Mesendoderm (in vitro differentiated cells): ENCODE data around the gene KIDINS220.

Experiments used
- DNase-seq: peaks from one replicate; pipeline ENCODE4 v3.0.0; 2013
- H2AK5ac ChIP-seq: 2 replicates; pipeline ENCODE4 v1.6.1; 2013; ENCODE audit warnings: low read length, inconsistent platforms
- H2BK120ac ChIP-seq: 2 replicates; pipeline ENCODE4 v1.6.1; 2013; ENCODE audit warnings: low read depth, mild to moderate bottlenecking, low read length, moderate library complexity, mixed read lengths
- H2BK15ac ChIP-seq: replicated peaks from 2 replicates; pipeline ENCODE4 v1.6.1; 2013; ENCODE audit warnings: low read depth, mild to moderate bottlenecking, moderate library complexity
- H2BK5ac ChIP-seq: 2 replicates; pipeline ENCODE4 v1.6.1; 2013; ENCODE audit warnings: low read length, inconsistent platforms
- H3K18ac ChIP-seq: 2 replicates; pipeline ENCODE4 v1.6.1; 2013; ENCODE audit warnings: mild to moderate bottlenecking, low read length, mixed read lengths
- H3K23ac ChIP-seq: one replicate; pipeline ENCODE4 v1.6.1; 2013; ENCODE audit warnings: low read length
- H3K27ac ChIP-seq: 2 replicates; pipeline ENCODE4 v1.5.1; 2013; ENCODE audit warnings: low read depth, mild to moderate bottlenecking, inconsistent platforms, low read length, moderate library complexity
- H3K27me3 ChIP-seq: 2 replicates; pipeline ENCODE4 v1.6.1; 2013; ENCODE audit warnings: low read length, control low read depth, mild to moderate bottlenecking, inconsistent platforms; ENCODE audit not compliant: insufficient read depth, poor library complexity
- H3K36me3 ChIP-seq: 2 replicates; pipeline ENCODE4 v1.6.1; 2013; ENCODE audit warnings: low read length, inconsistent platforms; ENCODE audit not compliant: control insufficient read depth, insufficient read depth
- H3K4ac ChIP-seq: one replicate; pipeline ENCODE4 v1.6.1; 2013; ENCODE audit warnings: low read depth, mild to moderate bottlenecking, low read length, moderate library complexity
- H3K4me1 ChIP-seq: 2 replicates; pipeline ENCODE4 v1.6.1; 2013; ENCODE audit warnings: low read depth, low read length, inconsistent platforms; ENCODE audit not compliant: control insufficient read depth
- H3K4me2 ChIP-seq: 2 replicates; pipeline ENCODE4 v1.6.1; 2013; ENCODE audit warnings: low read length
- H3K4me3 ChIP-seq: 2 replicates; pipeline ENCODE4 v1.5.1; 2013; ENCODE audit warnings: mild to moderate bottlenecking, low read length
- H3K56ac ChIP-seq: one replicate; pipeline ENCODE4 v1.6.1; 2013; ENCODE audit warnings: low read length
- H3K79me1 ChIP-seq: 2 replicates; pipeline ENCODE4 v1.6.1; 2013; ENCODE audit warnings: low read length, inconsistent platforms
- H3K79me2 ChIP-seq: 2 replicates; pipeline ENCODE4 v1.6.1; 2013; ENCODE audit warnings: mild to moderate bottlenecking, low read length; ENCODE audit not compliant: control insufficient read depth, insufficient read depth
- H3K9ac ChIP-seq: 2 replicates; pipeline ENCODE4 v1.6.1; 2013; ENCODE audit warnings: low read length, inconsistent platforms
- H4K5ac ChIP-seq: one replicate; pipeline ENCODE4 v1.6.1; 2013; ENCODE audit warnings: low read length
- H4K8ac ChIP-seq: one replicate; pipeline ENCODE4 v1.6.1; 2013; ENCODE audit warnings: low read depth, mild to moderate bottlenecking, control low read depth, low read length, moderate library complexity
- WGBS: extraction: QIAGEN DNeasy Blood & Tissue Kit; methylation state at CpG from one replicate; pipeline ENCODE4 v1.1.7; 2013; ENCODE audit warnings: low lambda C conversion rate, missing lambda C conversion rate; ENCODE audit not compliant: insufficient coverage; ENCODE audit errors: extremely low coverage; 5-methylcytosine and 5-hydroxymethylcytosine counted together

KIDINS220 gene

DNA sequence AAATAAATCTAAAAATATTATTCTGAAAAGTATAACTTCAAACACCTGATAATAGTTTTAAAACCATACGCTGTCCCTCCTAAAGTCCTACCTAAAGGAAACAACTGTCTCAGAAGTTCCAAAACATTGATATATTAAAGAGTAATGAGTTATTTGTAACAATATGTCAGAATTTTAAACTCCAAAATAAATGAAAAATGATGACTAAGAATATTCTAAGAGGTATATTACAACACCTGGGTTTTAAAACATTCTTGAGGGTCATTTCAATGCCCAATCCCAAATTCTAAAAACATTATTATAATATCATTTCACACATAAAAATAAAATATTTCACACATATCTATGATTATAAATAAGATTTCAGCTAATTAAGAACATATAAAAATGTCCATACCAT is 20.2 kb downstream of the KIDINS220 start:
- H3K23ac ChIP-seq = no peak overlapping the region
- H4K8ac ChIP-seq = no peak overlapping the region

DNA sequence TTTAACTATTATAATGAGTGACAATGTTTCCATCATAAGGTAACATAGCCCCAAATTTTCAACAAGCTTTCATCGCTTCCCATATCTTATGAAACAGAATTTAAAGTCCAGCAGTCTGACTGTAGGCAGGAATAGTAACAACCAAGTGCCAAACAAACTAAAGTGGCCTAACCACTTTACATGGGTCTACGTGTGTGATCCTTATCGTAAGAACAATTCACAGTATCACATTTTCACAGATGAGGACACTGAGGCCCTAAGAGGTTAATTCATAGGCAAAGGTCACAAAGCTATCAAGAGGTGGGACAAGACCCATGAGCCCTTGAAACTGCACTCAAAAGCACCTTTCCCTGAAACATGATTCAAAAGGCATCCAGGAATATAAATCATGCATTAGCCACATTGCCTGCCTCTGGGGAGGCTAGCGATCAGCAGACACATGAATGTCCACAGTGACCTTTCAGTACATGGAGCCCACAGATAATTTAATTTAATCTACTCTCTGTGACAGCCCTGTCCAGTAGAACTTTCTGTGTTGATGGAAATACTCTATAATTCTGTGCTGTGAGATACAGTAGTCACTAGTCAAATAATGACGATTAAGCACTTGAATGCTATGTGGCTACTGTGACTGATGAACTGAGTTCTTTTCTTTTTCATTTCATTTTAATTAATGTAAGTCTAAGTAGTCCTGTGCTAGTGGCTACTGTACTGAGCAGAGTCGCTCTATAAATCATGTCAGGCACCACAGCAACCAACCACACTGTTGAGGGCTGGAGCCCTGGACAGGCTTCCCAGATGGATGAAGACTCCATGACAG is 30.3 kb downstream of the KIDINS220 start:
- no peak overlapping the region for H3K4me3 ChIP-seq
- no peak overlapping the region for H2BK5ac ChIP-seq
- WGBS = no CpG with 5 or more reads among the region's 6 CpGs
- no peak overlapping the region for H2BK120ac ChIP-seq
- no peak overlapping the region for H2BK15ac ChIP-seq
- H3K79me2 ChIP-seq = no peaks in the 10 kb centered on the region
- no peak overlapping the region for H3K9ac ChIP-seq
- DNase-seq = no peak
- H4K8ac ChIP-seq = no peak overlapping the region
- no peaks in the 10 kb centered on the region for H3K4me1 ChIP-seq
- H3K79me1 ChIP-seq = no peaks in the 10 kb centered on the region
- H3K27ac ChIP-seq = no peak overlapping the region
- H3K23ac ChIP-seq = no peak overlapping the region
- H3K56ac ChIP-seq = no peak overlapping the region
- no peak overlapping the region for H2AK5ac ChIP-seq
- H4K5ac ChIP-seq = no peak overlapping the region
- H3K27me3 ChIP-seq = no peaks in the 10 kb centered on the region
- H3K4me2 ChIP-seq = no peak overlapping the region
- H3K4ac ChIP-seq = no peak overlapping the region
- H3K18ac ChIP-seq = no peak overlapping the region
- H3K36me3 ChIP-seq = peaks cover 1% of the 10 kb centered on the region

More for the DNA sequence above, 20.2 kb downstream of the KIDINS220 start:
- H3K27ac ChIP-seq = no peak overlapping the region
- no peak for DNase-seq
- no peak overlapping the region for H2BK120ac ChIP-seq
- H3K36me3 ChIP-seq = no peaks in the 10 kb centered on the region
- H3K4me1 ChIP-seq = no peaks in the 10 kb centered on the region
- no peak overlapping the region for H3K9ac ChIP-seq
- H3K56ac ChIP-seq = no peak overlapping the region
- no peaks in the 10 kb centered on the region for H3K27me3 ChIP-seq
- H3K4me3 ChIP-seq = no peak overlapping the region
- H3K4me2 ChIP-seq = no peak overlapping the region
- 100% methylated on average over 1 of the region's 1 CpG for WGBS
- no peak overlapping the region for H2AK5ac ChIP-seq
- no peak overlapping the region for H4K5ac ChIP-seq
- H2BK15ac ChIP-seq = no peak overlapping the region
- no peaks in the 10 kb centered on the region for H3K79me1 ChIP-seq
- no peak overlapping the region for H3K4ac ChIP-seq
- no peak overlapping the region for H3K18ac ChIP-seq
- no peak overlapping the region for H2BK5ac ChIP-seq
- H3K79me2 ChIP-seq = no peaks in the 10 kb centered on the region

DNA sequence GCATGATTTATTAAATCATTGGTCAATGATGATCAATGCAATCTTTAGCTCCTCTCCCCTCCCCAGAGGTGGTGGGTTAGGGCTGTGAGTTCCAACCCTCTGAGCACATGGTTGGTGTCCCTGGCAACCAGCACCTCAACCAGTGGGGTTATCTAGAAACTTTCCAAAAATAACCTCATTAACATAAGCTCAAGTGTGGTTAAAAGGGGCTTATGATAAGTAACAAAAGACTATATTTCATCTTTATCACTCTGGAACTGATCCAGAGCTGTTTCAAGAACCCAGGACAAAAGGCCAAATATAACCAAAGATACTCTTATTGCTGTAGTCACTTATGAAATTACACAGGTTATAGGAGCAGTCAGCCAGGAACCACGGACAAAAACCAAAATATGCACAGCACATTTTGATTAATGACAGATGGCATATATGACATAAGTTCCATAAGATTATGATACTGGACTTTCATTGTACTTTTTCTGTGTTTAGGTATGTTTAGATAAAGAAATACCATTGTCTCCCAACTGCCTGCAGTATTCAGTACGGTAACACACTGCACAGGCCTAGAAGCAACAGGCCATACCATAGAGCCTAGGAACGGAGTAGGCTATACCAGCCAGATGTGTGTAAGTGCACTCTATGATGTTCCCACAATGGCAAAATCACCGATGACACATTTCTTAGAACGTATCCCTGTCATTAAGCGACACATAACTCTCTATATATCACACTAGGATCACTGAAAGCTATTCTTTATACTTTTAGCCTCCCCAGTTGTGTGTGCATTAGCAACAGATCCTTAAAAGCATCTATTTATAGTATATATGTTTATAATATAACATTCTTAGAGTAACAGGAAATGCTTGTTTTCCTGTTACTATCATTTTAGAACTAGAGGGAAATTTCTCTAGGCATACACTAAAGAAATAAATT is 31.9 kb downstream of the KIDINS220 start:
- peak; percentile 16 for DNase-seq
- Histone ChIP-seq H3K4me3 (no peak overlapping the region), H3K18ac (no peak overlapping the region)

DNA sequence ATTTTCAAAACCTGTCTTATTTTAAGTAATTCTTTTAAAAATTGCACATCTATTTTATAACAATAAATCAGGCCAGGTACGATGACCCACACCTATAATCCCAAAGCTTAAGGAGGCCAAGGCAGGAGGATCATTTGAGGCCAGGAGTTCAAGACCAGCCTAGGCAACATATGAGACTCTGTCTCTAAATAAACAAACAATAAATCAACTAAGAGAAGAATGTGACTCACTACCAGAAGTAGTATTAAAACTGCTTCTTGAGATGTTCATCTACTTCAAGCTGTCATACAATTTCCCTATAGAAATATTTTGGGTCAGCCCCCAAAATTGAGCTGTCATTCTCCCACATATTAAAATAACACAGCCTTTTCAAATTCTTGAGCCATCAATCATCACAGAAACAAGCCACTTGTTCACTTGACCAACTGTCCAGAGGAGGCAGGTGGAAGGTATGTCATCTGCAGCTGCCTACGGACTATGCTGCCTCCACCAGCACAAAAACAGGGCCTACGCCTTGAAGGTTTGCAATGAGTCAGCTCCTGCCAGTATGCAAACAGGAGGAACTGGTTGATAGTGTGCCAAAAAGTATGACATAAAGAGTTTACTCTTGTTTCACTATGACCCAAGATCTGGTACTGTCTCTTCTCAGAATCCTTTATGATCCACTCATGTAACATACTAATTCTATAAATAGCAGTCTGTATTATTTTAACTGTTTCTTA is 33.6 kb downstream of the KIDINS220 start:
- H4K8ac ChIP-seq = no peak overlapping the region
- H3K4me3 ChIP-seq = no peak overlapping the region
- no peaks in the 10 kb centered on the region for H3K79me1 ChIP-seq
- no peak overlapping the region for H3K18ac ChIP-seq
- no peak overlapping the region for H2BK120ac ChIP-seq
- H3K56ac ChIP-seq = no peak overlapping the region
- H3K27ac ChIP-seq = no peak overlapping the region
- no peaks in the 10 kb centered on the region for H3K27me3 ChIP-seq
- H3K4me1 ChIP-seq = no peaks in the 10 kb centered on the region
- no peaks in the 10 kb centered on the region for H3K79me2 ChIP-seq
- no peak overlapping the region for H3K4me2 ChIP-seq
- no peak overlapping the region for H3K4ac ChIP-seq
- DNase-seq = peak; percentile 28
- no peak overlapping the region for H3K23ac ChIP-seq
- no peak overlapping the region for H3K9ac ChIP-seq
- H3K36me3 ChIP-seq = peaks cover 1% of the 10 kb centered on the region
- H2BK5ac ChIP-seq = no peak overlapping the region
- no peak overlapping the region for H4K5ac ChIP-seq
- no peak overlapping the region for H2BK15ac ChIP-seq
- no peak overlapping the region for H2AK5ac ChIP-seq
- WGBS = no CpG with 5 or more reads among the region's 3 CpGs

More for the DNA sequence above, 31.9 kb downstream of the KIDINS220 start:
- Histone ChIP-seq H2BK120ac (no peak overlapping the region), H3K4me1 (no peaks in the 10 kb centered on the region), H3K4ac (no peak overlapping the region), H3K79me2 (no peaks in the 10 kb centered on the region), H4K5ac (no peak overlapping the region), H2AK5ac (no peak overlapping the region), H2BK15ac (no peak overlapping the region), H3K23ac (no peak overlapping the region), H2BK5ac (no peak overlapping the region), H3K9ac (no peak overlapping the region), H3K79me1 (no peaks in the 10 kb centered on the region), H4K8ac (no peak overlapping the region), H3K27ac (no peak overlapping the region), H3K56ac (no peak overlapping the region), H3K27me3 (no peaks in the 10 kb centered on the region), H3K4me2 (no peak overlapping the region), H3K36me3 (peaks cover 1% of the 10 kb centered on the region)
- WGBS = no CpG with 5 or more reads among the region's 6 CpGs

DNA sequence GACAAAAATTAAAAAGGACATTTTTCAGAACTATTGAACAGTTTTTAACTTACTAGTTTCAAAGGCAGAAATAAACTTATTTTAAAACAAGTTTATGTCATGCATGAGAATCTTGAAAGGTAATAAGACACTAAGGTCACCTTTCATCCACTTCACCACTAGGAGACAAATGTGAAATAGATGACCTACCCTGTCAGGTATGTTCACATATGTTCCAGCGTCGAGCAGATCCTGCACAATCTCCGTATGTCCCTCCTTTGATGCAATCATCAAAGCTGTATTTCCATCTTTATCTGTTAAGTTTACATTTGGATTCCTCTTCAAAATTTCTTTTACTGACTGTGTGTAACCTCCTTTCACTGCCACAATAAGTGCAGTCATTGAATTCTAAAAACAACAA is 34.7 kb downstream of the KIDINS220 start:
- H4K5ac ChIP-seq = no peak overlapping the region
- H3K79me1 ChIP-seq = no peaks in the 10 kb centered on the region
- H3K36me3 ChIP-seq = peaks cover 1% of the 10 kb centered on the region
- H3K27me3 ChIP-seq = no peaks in the 10 kb centered on the region
- H3K18ac ChIP-seq = no peak overlapping the region
- H3K79me2 ChIP-seq = no peaks in the 10 kb centered on the region
- H2BK120ac ChIP-seq = no peak overlapping the region
- no CpG with 5 or more reads among the region's 3 CpGs for WGBS
- no peaks in the 10 kb centered on the region for H3K4me1 ChIP-seq
- no peak overlapping the region for H2BK5ac ChIP-seq
- no peak overlapping the region for H3K4ac ChIP-seq
- no peak overlapping the region for H3K4me3 ChIP-seq
- DNase-seq = peak; percentile 6
- H3K23ac ChIP-seq = no peak overlapping the region
- H4K8ac ChIP-seq = no peak overlapping the region
- no peak overlapping the region for H3K4me2 ChIP-seq
- no peak overlapping the region for H3K9ac ChIP-seq
- no peak overlapping the region for H2BK15ac ChIP-seq
- H2AK5ac ChIP-seq = no peak overlapping the region
- H3K56ac ChIP-seq = no peak overlapping the region
- H3K27ac ChIP-seq = no peak overlapping the region
